ENCODE results near the gene C12orf43. TPM values are rescaled to one million over a fixed set of nuclear protein-coding genes. Genes with fewer than 3 reads are reported as not detected.

C12orf43 gene
- polyA plus RNA-seq, 5 donors, result 16.7 to 20.8 (median 17.4) TPM

Other genes with a start within 250 kb of the C12orf43 start
- gene SPPL3, start 112.1 kb downstream of the C12orf43 start, polyA plus RNA-seq (ENCODE audit: insufficient read depth in 1 of 5, insufficient read length in 5 of 5, low replicate concordance in 1 of 5), result 10 to 100 TPM; 67.1 to 76.6 (median 75.5) TPM
- 1 to 10 TPM; 1.5 to 3.3 (median 2.5) TPM for gene HNF1A, start 37.9 kb downstream of the C12orf43 start, polyA plus RNA-seq (ENCODE audit: insufficient read depth in 1 of 5, insufficient read length in 5 of 5, low replicate concordance in 1 of 5)
- gene OASL, start 22.8 kb upstream of the C12orf43 start, polyA plus RNA-seq (ENCODE audit: insufficient read depth in 1 of 5, insufficient read length in 5 of 5, low replicate concordance in 1 of 5), result under 1 TPM; 0.06 to 0.46 (median 0.18) TPM
- gene P2RX7, start 116.4 kb upstream of the C12orf43 start, polyA plus RNA-seq (ENCODE audit: insufficient read depth in 1 of 5, insufficient read length in 5 of 5, low replicate concordance in 1 of 5), result 1 to 10 TPM; 1.5 to 2.4 (median 1.6) TPM
- 10 to 100 TPM; 30.0 to 33.4 (median 32.0) TPM for gene P2RX4, start 193.6 kb upstream of the C12orf43 start, polyA plus RNA-seq (ENCODE audit: insufficient read depth in 1 of 5, insufficient read length in 5 of 5, low replicate concordance in 1 of 5)

All from right lung (tissue), 5 donors.